C4-2B (cell line): ENCODE data around the gene SLC6A13.

ENCODE experiments used
- H3K27ac ChIP-seq: fragments of 450-650 bp; 2 replicates; pipeline ENCODE4 v1.5.1; 2017
- ZFX ChIP-seq: fragments of 450-650 bp; IDR thresholded peaks from 2 replicates; pipeline ENCODE4 v1.6.1; 2017
- TF ChIP-seq, protein P1 (sequence below): fragments of 450-650 bp; conservative IDR thresholded peaks from 2 replicates; pipeline ENCODE4 v1.5.1; 2017; ENCODE audit warnings: mild to moderate bottlenecking

SLC6A13 gene

DNA sequence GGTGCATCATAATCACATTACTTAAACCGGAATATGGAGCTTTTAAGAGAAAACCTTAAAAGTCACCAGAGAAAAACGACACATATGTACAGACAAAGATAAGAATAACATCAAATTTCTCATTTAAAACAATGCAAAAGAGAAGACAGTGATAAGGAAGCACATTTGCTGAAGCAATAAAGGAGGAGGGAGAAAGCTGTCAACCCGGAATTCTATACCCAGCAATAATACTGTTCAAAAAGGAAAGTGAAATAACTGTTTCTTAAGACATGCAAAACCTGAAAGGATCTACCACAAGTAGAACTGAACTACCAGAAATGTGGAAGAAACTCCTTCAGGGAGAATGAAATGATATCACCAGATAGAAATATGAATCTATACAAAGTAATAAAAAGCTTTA, 15.4 kb downstream of the SLC6A13 start:
- H3K27ac ChIP-seq, result no peak overlapping the region
- TF ChIP-seq, protein P1, sequence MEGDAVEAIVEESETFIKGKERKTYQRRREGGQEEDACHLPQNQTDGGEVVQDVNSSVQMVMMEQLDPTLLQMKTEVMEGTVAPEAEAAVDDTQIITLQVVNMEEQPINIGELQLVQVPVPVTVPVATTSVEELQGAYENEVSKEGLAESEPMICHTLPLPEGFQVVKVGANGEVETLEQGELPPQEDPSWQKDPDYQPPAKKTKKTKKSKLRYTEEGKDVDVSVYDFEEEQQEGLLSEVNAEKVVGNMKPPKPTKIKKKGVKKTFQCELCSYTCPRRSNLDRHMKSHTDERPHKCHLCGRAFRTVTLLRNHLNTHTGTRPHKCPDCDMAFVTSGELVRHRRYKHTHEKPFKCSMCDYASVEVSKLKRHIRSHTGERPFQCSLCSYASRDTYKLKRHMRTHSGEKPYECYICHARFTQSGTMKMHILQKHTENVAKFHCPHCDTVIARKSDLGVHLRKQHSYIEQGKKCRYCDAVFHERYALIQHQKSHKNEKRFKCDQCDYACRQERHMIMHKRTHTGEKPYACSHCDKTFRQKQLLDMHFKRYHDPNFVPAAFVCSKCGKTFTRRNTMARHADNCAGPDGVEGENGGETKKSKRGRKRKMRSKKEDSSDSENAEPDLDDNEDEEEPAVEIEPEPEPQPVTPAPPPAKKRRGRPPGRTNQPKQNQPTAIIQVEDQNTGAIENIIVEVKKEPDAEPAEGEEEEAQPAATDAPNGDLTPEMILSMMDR, result no peak
- TF ChIP-seq ZFX, result no peak

DNA sequence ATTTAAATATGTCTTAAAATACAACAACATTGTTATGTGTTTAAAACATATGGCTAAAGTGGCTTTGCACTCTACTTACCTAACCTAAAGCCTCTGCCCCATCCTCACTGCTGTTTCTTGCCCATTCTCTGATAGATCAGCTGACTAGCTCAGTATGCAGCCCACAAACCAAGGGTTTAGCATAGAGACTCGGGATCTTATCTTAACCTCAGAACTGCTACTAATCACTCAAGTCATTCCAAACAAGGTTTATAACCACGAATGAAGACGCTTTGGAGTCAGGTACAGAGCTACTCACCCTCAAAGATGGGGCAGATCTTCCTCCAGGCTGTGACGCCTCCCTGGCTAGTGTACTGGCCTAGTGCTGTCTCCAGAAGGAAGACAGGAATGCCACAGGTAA, 19.3 kb downstream of the SLC6A13 start:
- no peak overlapping the region for H3K27ac ChIP-seq
- TF ChIP-seq, protein P1, result no peak
- TF ChIP-seq ZFX, result no peak

DNA sequence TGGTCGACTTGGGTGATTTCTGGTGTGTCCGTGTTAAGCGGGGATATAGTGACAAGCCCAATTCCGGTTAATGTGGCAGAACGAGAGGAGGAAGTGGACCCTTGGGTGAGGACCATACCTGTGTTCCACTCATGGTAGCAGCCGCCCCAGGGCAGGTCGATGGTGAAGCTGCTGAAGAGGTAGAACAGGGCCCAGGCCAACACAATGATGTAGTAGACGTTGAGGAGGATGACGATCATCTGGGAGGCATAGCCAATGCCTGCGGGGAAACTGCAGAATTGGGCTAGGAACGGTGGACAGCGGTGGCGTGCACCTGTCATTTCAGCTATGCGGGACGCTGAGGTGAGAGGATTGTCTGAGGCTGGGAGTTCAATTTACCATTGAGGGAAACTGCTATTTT, 20.1 kb downstream of the SLC6A13 start:
- no peak overlapping the region for H3K27ac ChIP-seq
- TF ChIP-seq, protein P1, result no peak
- no peak for TF ChIP-seq ZFX

DNA sequence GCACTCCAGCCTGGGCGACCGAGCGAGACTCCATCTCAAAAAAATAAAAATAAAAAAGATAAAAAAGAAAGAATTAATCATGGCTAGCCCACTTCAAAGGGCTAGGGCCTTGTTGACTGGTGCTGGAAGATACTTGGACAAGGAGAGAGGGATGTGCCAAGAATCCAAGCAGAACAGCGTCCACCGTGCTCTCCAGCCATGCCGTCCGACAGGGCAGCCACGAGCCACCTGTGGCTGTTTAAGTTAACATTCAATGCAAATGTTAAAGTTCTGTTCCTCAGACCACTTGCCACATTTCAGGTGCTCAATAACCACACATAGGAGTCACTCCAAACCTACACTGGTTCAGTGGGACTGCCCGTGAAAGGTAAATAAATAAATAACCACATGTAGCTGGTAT, 21.4 kb downstream of the SLC6A13 start:
- TF ChIP-seq ZFX, result no peak
- TF ChIP-seq, protein P1, result no peak
- H3K27ac ChIP-seq, result no peak overlapping the region

DNA sequence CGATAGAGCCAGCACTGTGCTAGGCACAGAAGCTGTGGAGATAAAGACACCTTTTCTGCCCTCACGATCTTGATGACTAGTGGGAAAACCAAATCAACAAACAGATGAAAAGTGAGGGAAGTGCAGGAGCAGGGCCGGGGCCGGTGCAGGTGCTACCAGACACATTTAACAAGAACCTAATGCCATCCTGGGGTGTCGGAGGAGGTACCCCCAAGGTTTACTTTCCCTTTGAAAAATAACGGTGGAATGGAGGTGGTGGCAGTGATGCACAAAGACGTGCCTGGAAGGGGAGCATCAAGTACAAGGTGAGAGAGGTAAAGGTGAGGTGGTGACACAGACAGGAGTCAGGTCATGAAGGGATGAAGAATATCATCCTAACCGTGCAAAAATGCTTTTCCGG, 22.1 kb downstream of the SLC6A13 start:
- no peak overlapping the region for H3K27ac ChIP-seq
- TF ChIP-seq, protein P1, result no peak
- no peak for TF ChIP-seq ZFX

DNA sequence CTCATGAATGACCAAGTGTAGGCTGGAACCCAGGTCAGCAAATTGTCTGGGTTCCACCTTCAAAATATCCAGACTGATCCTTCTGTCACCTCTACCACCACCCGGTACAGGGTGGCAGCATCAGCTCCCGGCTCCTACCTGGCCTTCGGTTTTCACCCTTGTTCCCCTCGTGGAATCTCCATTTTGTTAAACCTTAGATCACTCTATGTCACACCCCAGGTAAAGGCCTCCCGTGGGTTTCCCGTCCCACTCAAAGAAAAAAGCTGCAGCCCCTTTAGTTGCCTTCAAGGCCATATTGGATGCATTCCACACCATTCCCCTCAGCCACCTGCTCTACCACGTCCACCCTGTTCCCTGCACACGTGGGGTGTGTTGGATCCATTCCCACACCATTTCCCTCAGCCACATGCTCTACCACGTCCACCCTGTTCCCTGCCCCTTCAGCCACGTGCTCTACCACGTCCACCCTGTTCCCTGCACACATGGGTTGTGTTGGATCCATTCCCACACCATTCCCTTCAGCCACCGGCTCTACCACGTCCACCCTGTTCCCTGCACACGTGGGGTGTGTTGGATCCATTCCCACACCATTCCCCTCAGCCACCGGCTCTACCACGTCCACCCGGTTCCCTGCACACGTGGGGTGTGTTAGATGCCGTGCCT, 23.8 kb downstream of the SLC6A13 start:
- H3K27ac ChIP-seq, result no peak overlapping the region
- no peak for TF ChIP-seq ZFX
- TF ChIP-seq, protein P1, result no peak

DNA sequence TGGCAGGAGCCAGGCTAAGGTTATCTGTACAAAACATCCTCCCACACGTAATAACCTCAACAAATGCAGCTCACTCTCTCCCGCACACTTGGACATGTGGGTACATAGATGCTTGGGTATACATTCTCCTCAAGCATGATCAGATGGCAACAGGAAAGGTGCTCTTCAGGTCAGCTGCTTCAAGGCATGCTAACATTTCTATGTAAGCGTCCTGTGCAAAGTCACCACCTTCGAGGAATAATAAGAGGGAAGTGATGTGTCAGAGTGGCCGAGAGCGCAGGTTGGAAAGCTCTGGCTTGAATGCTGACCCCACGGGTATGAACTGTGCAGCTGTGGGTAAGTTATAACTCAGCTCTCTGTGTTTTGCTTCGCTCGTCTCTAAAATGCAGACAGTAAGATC, 24.5 kb downstream of the SLC6A13 start:
- no peak overlapping the region for H3K27ac ChIP-seq
- TF ChIP-seq ZFX, result no peak
- TF ChIP-seq, protein P1, result no peak
